ENCODE data around the gene UPF1.

- TF ChIP-seq CTCF (IDR thresholded peaks at IDR 0.05; ENCODE audit: low read length) (no peak), EZH2phosphoT487 (IDR thresholded peaks at IDR 0.05; ENCODE audit: low read length) (no peak), EZH2 (optimal IDR thresholded peaks at IDR 0.05; ENCODE audit: low read depth, low read length) (no peak)
These were observed 32.3 kb upstream of the UPF1 start for GRCh38 chr19:18799389-18799970.
